ENCODE measurements around the gene SNAPC4. TPM values are rescaled to one million over a fixed set of nuclear protein-coding genes. Genes with fewer than 3 reads are reported as not detected.
"Not testable (repeated sequence)": the region's sequence is repeated elsewhere in the genome, so short reads cannot be mapped to it uniquely, and the experiment has no call there.

SNAPC4 gene
- total RNA-seq, 1 donor from 2014 or later, result 10.5 TPM

GRCh38 chr9:136433043-136433715 is 33.2 kb upstream of the SNAPC4 start:
- no peak for DNase-seq (ENCODE audit: low read depth, low spot score)

- DNase-seq (ENCODE audit: low read depth, low spot score), result no peak
Observed at GRCh38 chr9:136432591-136432990, 32.6 kb upstream of the SNAPC4 start.

- DNase-seq (ENCODE audit: low read depth, low spot score), result no peak
Observed at GRCh38 chr9:136431782-136432350, 31.9 kb upstream of the SNAPC4 start.

GRCh38 chr9:136430588-136431234 is 30.7 kb upstream of the SNAPC4 start:
- no peak for DNase-seq (ENCODE audit: low read depth, low spot score)

GRCh38 chr9:136429683-136430491 is 29.9 kb upstream of the SNAPC4 start:
- no peak for DNase-seq (ENCODE audit: low read depth, low spot score)

- no peak for DNase-seq (ENCODE audit: low read depth, low spot score)
Observed at GRCh38 chr9:136429075-136429628, 29.2 kb upstream of the SNAPC4 start.

GRCh38 chr9:136426787-136427186 is 26.8 kb upstream of the SNAPC4 start:
- no peak for DNase-seq (ENCODE audit: low read depth, low spot score)

GRCh38 chr9:136425367-136425766 is 25.4 kb upstream of the SNAPC4 start:
- not testable (repeated sequence) for DNase-seq (ENCODE audit: low read depth, low spot score)

GRCh38 chr9:136424750-136425362 is 24.9 kb upstream of the SNAPC4 start:
- DNase-seq (ENCODE audit: low read depth, low spot score), result no peak

- no peak for DNase-seq (ENCODE audit: low read depth, low spot score)
Observed at GRCh38 chr9:136423432-136424146, 23.6 kb upstream of the SNAPC4 start.

GRCh38 chr9:136422876-136423275 is 22.9 kb upstream of the SNAPC4 start:
- no peak for DNase-seq (ENCODE audit: low read depth, low spot score)

- no peak for DNase-seq (ENCODE audit: low read depth, low spot score)
Observed at GRCh38 chr9:136421791-136422190, 21.8 kb upstream of the SNAPC4 start.

GRCh38 chr9:136419092-136419420 is 19.1 kb upstream of the SNAPC4 start:
- no peak for DNase-seq (ENCODE audit: low read depth, low spot score)

GRCh38 chr9:136418182-136419091 is 18.5 kb upstream of the SNAPC4 start:
- no peak for DNase-seq (ENCODE audit: low read depth, low spot score)

GRCh38 chr9:136416914-136417313 is 16.9 kb upstream of the SNAPC4 start:
- DNase-seq (ENCODE audit: low read depth, low spot score), result no peak

- no peak for DNase-seq (ENCODE audit: low read depth, low spot score)
Observed at GRCh38 chr9:136416427-136416826, 16.5 kb upstream of the SNAPC4 start.

GRCh38 chr9:136412962-136413361 is 13.0 kb upstream of the SNAPC4 start:
- no peak for DNase-seq (ENCODE audit: low read depth, low spot score)

- no peak for DNase-seq (ENCODE audit: low read depth, low spot score)
Observed at GRCh38 chr9:136411378-136411777, 11.4 kb upstream of the SNAPC4 start.

- peak; percentile 57 for DNase-seq (ENCODE audit: low read depth, low spot score)
Observed at GRCh38 chr9:136410500-136411287, 10.7 kb upstream of the SNAPC4 start, which contains the start of the genes ENTR1 and PMPCA. Gene ENTR1, minus strand, starts transcription at chr9:136410614. Its CDS starts 217 bp downstream, at chr9:136410397. Gene PMPCA, plus strand, starts transcription at chr9:136410658. Its CDS starts 11 bp downstream, at chr9:136410669.
